HepG2 (cell line): ENCODE results near the gene VPS4B. TPM values are rescaled to one million over a fixed set of nuclear protein-coding genes. Genes with fewer than 3 reads are reported as not detected.
A peak's percentile ranks its signal among the peaks of the same experiment; 100 is the strongest.

ENCODE experiments used
- ATF6 ChIP-seq: sonication (generic); formaldehyde crosslinking; conservative IDR thresholded peaks from 2 replicates; pipeline ENCODE4 v1.4.0; 2020; ENCODE audit warnings: missing genetic modification reagents
- CAMTA2 ChIP-seq: sonication (generic); formaldehyde crosslinking; IDR thresholded peaks from 2 replicates; pipeline ENCODE4 v1.4.0; 2020; ENCODE audit warnings: mild to moderate bottlenecking, missing genetic modification reagents, borderline replicate concordance
- FLYWCH1 ChIP-seq: sonication (generic); formaldehyde crosslinking; IDR thresholded peaks from 2 replicates; pipeline ENCODE4 v1.8.1; 2023; ENCODE audit warnings: mild to moderate bottlenecking, missing genetic modification reagents
- GATAD1 ChIP-seq: IDR thresholded peaks from 2 replicates; pipeline ENCODE4 v1.6.1; 2016; ENCODE audit warnings: missing genetic modification reagents, missing compliant biosample characterization
- HNF4A ChIP-seq: sonication (generic); formaldehyde crosslinking; IDR thresholded peaks from 2 replicates; pipeline ENCODE4 v1.4.0; 2020; ENCODE audit warnings: missing genetic modification reagents
- HNRNPLL ChIP-seq: fragments of 200-400 bp; formaldehyde crosslinking; IDR thresholded peaks from 2 replicates; pipeline ENCODE4 v1.6.1; 2017; ENCODE audit warnings: mild to moderate bottlenecking, low read depth, low read length; ENCODE audit not compliant: poor library complexity, severe bottlenecking
- KAT8 ChIP-seq: IDR thresholded peaks from 2 replicates; pipeline ENCODE4 v1.6.1; 2016; ENCODE audit warnings: missing genetic modification reagents, missing compliant biosample characterization
- ZFP62 ChIP-seq: sonication (generic); formaldehyde crosslinking; IDR thresholded peaks from 2 replicates; pipeline ENCODE4 v1.4.0; 2020; ENCODE audit warnings: missing genetic modification reagents
- ZFP90 ChIP-seq: sonication (generic); formaldehyde crosslinking; IDR thresholded peaks from 2 replicates; pipeline ENCODE4 v1.8.0; 2022; ENCODE audit warnings: missing genetic modification reagents, mild to moderate bottlenecking, inconsistent platforms, borderline replicate concordance
- ZNF292 ChIP-seq: sonication (generic); formaldehyde crosslinking; IDR thresholded peaks from 2 replicates; pipeline ENCODE4 v1.8.1; 2022; ENCODE audit warnings: mild to moderate bottlenecking, low read depth, missing genetic modification reagents, borderline replicate concordance
- ZNF776 ChIP-seq: sonication (generic); formaldehyde crosslinking; IDR thresholded peaks from 2 replicates; pipeline ENCODE4 v1.4.0; 2020; ENCODE audit warnings: mild to moderate bottlenecking, missing genetic modification reagents
- polyA plus RNA-seq, 8 experiments: library from polyadenylated mRNA; depleted of rRNA in 3 of 8; stranded (reverse) in 7 of 8; unstranded in 1 of 8; fragments of >200 nt; fragmentation: Illumina TruSeq in 4 of 8; extraction: Trizol in 4 of 8; gene quantifications; 2 replicates each; pipeline versions ENCODE4 v1.2.1 to v1.2.3, GENCODE V29; 2011 to 2016; ENCODE audit warnings: low read depth in 4 of 8, missing spikeins in 1 of 8, mixed read lengths in 1 of 8; ENCODE audit not compliant: insufficient read depth in 1 of 8
- total RNA-seq, 5 experiments: library from RNA; depleted of rRNA; stranded (reverse); fragments of >200 nt; fragmentation: Illumina TruSeq; extraction: Trizol; gene quantifications; 2 replicates each; pipeline ENCODE4 v1.2.3, GENCODE V29; 2016; ENCODE audit warnings: low read depth in 1 of 5
- TF ChIP-seq, protein P1 (sequence below), 2 experiments: sonication (generic) in 1 of 2; formaldehyde crosslinking in 1 of 2; IDR thresholded peaks; 2 replicates each; pipeline versions ENCODE4 v1.6.1 to v1.9.0; 2014 to 2022; ENCODE audit warnings: antibody characterized with exemption in 1 of 2, borderline replicate concordance in 1 of 2, inconsistent platforms in 1 of 2, low read depth in 1 of 2, missing genetic modification reagents in 1 of 2
- TF ChIP-seq, protein P2 (sequence below): sonication (generic); formaldehyde crosslinking; IDR thresholded peaks from 2 replicates; pipeline ENCODE4 v1.4.0; 2020; ENCODE audit warnings: missing genetic modification reagents

The VPS4B gene
- total and polyA plus RNA-seq, 2 of the 13 experiments (the other 11 are each of a cell fraction or from before 2014, with no cell fraction given): 12.8 to 25.9 TPM

DNA sequence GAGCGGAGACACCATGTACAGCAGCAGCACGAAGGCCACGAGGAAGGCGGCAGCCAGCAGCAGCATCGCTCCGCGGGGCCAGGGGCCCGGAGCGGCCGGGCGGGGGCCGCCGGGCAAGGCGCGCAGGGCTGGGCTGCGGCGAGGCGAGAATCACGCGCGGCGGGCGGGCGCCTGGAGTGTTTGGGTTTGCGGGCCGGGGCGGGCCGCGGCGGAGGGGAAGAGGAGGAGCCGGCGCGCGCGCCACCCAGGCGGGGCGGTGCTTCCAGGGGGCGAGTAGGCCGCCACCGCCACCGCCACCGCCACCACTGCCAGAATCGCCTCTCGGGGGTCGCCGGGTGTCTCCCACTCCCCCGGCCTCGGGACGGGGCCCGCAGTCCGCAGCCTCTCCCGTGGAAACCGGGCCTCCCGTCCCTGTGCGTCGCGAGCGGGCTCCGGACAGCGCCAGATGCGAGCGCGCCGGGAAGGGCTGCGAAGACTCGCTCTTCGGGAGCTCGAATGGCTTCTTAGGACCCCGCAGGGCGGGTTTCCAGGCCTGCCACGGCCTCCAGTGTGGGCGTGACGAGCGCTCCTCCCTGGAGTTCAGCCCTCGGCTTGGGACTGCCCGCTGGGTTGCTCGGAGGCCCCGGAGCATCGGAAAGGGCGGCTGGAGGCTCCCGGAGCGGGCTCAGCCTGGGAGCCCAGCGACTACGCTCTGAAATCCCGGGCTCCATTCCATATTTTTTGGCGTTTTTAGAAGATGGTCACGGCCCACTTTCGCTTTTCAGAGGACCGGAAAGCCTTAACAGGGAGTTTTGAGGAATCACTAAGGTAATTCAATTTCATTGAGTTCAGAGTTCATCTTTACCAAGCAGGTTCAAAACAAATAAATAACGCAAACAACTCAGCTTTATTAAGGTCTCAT is 55.0 kb downstream of the VPS4B start, which contains the start of gene KDSR (continued):
- TF ChIP-seq, protein P1, sequence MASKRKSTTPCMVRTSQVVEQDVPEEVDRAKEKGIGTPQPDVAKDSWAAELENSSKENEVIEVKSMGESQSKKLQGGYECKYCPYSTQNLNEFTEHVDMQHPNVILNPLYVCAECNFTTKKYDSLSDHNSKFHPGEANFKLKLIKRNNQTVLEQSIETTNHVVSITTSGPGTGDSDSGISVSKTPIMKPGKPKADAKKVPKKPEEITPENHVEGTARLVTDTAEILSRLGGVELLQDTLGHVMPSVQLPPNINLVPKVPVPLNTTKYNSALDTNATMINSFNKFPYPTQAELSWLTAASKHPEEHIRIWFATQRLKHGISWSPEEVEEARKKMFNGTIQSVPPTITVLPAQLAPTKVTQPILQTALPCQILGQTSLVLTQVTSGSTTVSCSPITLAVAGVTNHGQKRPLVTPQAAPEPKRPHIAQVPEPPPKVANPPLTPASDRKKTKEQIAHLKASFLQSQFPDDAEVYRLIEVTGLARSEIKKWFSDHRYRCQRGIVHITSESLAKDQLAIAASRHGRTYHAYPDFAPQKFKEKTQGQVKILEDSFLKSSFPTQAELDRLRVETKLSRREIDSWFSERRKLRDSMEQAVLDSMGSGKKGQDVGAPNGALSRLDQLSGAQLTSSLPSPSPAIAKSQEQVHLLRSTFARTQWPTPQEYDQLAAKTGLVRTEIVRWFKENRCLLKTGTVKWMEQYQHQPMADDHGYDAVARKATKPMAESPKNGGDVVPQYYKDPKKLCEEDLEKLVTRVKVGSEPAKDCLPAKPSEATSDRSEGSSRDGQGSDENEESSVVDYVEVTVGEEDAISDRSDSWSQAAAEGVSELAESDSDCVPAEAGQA (IDR thresholded peaks at IDR 0.05; ENCODE audit: low read depth): peak; percentile 46; the same call in 1 of the 2 replicates
- TF ChIP-seq, protein P1 (CRISPR knock-in tag; IDR thresholded peaks at IDR 0.05; ENCODE audit: borderline replicate concordance): no peak; the same call in none of the 2 replicates
- TF ChIP-seq HNRNPLL (peak; percentile 64), ATF6 (CRISPR knock-in tag) (no peak), ZNF292 (CRISPR knock-in tag) (no peak), GATAD1 (CRISPR knock-in tag) (peak; percentile 67), HNF4A (CRISPR knock-in tag) (peak; percentile 65; the same call in 1 of the 2 replicates), ZFP90 (peak; percentile 94; the same call in 1 of the 2 replicates), ZFP62 (peak; percentile 59; the same call in 1 of the 2 replicates), CAMTA2 (peak; percentile 75; the same call in 1 of the 2 replicates), KAT8 (CRISPR knock-in tag) (peak; percentile 91), ZNF776 (CRISPR knock-in tag) (peak; percentile 93; the same call in 1 of the 2 replicates), FLYWCH1 (CRISPR knock-in tag) (peak; percentile 84; the same call in 1 of the 2 replicates)
- TF ChIP-seq, protein P2, sequence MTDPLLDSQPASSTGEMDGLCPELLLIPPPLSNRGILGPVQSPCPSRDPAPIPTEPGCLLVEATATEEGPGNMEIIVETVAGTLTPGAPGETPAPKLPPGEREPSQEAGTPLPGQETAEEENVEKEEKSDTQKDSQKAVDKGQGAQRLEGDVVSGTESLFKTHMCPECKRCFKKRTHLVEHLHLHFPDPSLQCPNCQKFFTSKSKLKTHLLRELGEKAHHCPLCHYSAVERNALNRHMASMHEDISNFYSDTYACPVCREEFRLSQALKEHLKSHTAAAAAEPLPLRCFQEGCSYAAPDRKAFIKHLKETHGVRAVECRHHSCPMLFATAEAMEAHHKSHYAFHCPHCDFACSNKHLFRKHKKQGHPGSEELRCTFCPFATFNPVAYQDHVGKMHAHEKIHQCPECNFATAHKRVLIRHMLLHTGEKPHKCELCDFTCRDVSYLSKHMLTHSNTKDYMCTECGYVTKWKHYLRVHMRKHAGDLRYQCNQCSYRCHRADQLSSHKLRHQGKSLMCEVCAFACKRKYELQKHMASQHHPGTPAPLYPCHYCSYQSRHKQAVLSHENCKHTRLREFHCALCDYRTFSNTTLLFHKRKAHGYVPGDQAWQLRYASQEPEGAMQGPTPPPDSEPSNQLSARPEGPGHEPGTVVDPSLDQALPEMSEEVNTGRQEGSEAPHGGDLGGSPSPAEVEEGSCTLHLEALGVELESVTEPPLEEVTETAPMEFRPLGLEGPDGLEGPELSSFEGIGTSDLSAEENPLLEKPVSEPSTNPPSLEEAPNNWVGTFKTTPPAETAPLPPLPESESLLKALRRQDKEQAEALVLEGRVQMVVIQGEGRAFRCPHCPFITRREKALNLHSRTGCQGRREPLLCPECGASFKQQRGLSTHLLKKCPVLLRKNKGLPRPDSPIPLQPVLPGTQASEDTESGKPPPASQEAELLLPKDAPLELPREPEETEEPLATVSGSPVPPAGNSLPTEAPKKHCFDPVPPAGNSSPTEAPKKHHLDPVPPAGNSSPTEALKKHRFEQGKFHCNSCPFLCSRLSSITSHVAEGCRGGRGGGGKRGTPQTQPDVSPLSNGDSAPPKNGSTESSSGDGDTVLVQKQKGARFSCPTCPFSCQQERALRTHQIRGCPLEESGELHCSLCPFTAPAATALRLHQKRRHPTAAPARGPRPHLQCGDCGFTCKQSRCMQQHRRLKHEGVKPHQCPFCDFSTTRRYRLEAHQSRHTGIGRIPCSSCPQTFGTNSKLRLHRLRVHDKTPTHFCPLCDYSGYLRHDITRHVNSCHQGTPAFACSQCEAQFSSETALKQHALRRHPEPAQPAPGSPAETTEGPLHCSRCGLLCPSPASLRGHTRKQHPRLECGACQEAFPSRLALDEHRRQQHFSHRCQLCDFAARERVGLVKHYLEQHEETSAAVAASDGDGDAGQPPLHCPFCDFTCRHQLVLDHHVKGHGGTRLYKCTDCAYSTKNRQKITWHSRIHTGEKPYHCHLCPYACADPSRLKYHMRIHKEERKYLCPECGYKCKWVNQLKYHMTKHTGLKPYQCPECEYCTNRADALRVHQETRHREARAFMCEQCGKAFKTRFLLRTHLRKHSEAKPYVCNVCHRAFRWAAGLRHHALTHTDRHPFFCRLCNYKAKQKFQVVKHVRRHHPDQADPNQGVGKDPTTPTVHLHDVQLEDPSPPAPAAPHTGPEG (CRISPR knock-in tag): 0 out of 2 replicates have a peak, but pooled peaks have one; percentile 50
